ENCODE measurements around the gene OLIG1. TPM values are rescaled to one million over a fixed set of nuclear protein-coding genes. Genes with fewer than 3 reads are reported as not detected.

Gene OLIG1
- total RNA-seq = 23.5 TPM

GRCh38 chr21:33069994-33070743, at the start of gene OLIG1:
TSS of gene OLIG1 (plus strand) at chr21:33070141. CDS start at chr21:33070247, 106 bp downstream.

GRCh38 chr21:33025489-33026442, 44.2 kb upstream of the OLIG1 start, which contains the start of gene OLIG2:
TSS of gene OLIG2 (plus strand) at chr21:33025935. CDS start at chr21:33026863, 928 bp downstream.

Other genes with a start within 250 kb of the OLIG1 start
- gene OLIG2, start 44.2 kb upstream of the OLIG1 start, total RNA-seq = 51.4 TPM
- 14.1 TPM for gene IFNAR2, start 159.8 kb downstream of the OLIG1 start, total RNA-seq
- 10.6 TPM for gene IL10RB, start 196.2 kb downstream of the OLIG1 start, total RNA-seq

Data from diencephalon (tissue), 1 donor.